GM21423 (cell line): ENCODE data around the gene ZNF888.
"Not testable (repeated sequence)": the region's sequence is repeated elsewhere in the genome, so short reads cannot be mapped to it uniquely, and the experiment has no call there.

ENCODE experiments used
- ATAC-seq: cut with Tn5 transposase; IDR thresholded peaks from one replicate; pipeline ENCODE4 v1.9.1; 2021; ENCODE audit warnings: mild to moderate bottlenecking, moderate library complexity; ENCODE audit not compliant: unreplicated experiment

ZNF888 gene

GRCh38 chr19:52922841-52923777 lies at the start of gene ZNF888:
TSS of gene ZNF888 (minus strand) at chr19:52923428. CDS start at chr19:52917873, 5,555 bp downstream.
- peak; percentile 94 for ATAC-seq

- no peak for ATAC-seq
Observed at GRCh38 chr19:52967772-52968171, 44.5 kb upstream of the ZNF888 start.

- no peak for ATAC-seq
Observed at GRCh38 chr19:52963247-52963618, 40.0 kb upstream of the ZNF888 start.

- peak; percentile 97 for ATAC-seq
Observed at GRCh38 chr19:52962394-52963246, 39.4 kb upstream of the ZNF888 start, which contains the start of gene ZNF816. TSS of gene ZNF816 (minus strand) at chr19:52962881. CDS start at chr19:52956089, 6,792 bp downstream.

- ATAC-seq, result peak; percentile 4
Observed at GRCh38 chr19:52961981-52962380, 38.8 kb upstream of the ZNF888 start.

- ATAC-seq, result no peak
Observed at GRCh38 chr19:52959613-52960295, 36.5 kb upstream of the ZNF888 start.

GRCh38 chr19:52957591-52957990 lies 34.4 kb upstream of the ZNF888 start:
- ATAC-seq, result no peak

- ATAC-seq, result no peak
Observed at GRCh38 chr19:52956917-52957316, 33.7 kb upstream of the ZNF888 start.

GRCh38 chr19:52949422-52949821 lies 26.2 kb upstream of the ZNF888 start:
- ATAC-seq, result no peak

- ATAC-seq, result no peak
Observed at GRCh38 chr19:52948025-52948770, 25.0 kb upstream of the ZNF888 start.

GRCh38 chr19:52946322-52947310 lies 23.4 kb upstream of the ZNF888 start:
- no peak for ATAC-seq

- no peak for ATAC-seq
Observed at GRCh38 chr19:52945652-52946321, 22.6 kb upstream of the ZNF888 start.

GRCh38 chr19:52944703-52945493 lies 21.7 kb upstream of the ZNF888 start:
- ATAC-seq, result not testable (repeated sequence)

- ATAC-seq, result no peak
Observed at GRCh38 chr19:52943884-52944643, 20.8 kb upstream of the ZNF888 start.

- ATAC-seq, result no peak
Observed at GRCh38 chr19:52943134-52943883, 20.1 kb upstream of the ZNF888 start.
